ENCODE measurements around the gene B4GAT1. TPM values are rescaled to one million over a fixed set of nuclear protein-coding genes. Genes with fewer than 3 reads are reported as not detected.

Gene B4GAT1
- total and polyA plus RNA-seq, 9 of the 15 experiments (the other 6 are each of a cell fraction or from before 2014, with no cell fraction given) = 0.86 to 9.5 (median 3.8) TPM

GRCh38 chr11:66327171-66328030 lies 20.0 kb downstream of the B4GAT1 start (continued):
- TF ChIP-seq ZNF217 (CRISPR knock-in tag; IDR thresholded peaks at IDR 0.05) = no peak
- no peak for TF ChIP-seq EP400 (IDR thresholded peaks at IDR 0.05)
- TF ChIP-seq MLLT1 (IDR thresholded peaks at IDR 0.05) = peak in 1 of 2 experiments; percentile 33; a peak in 1 of 4 replicates
- no peak for TF ChIP-seq MTA3 (IDR thresholded peaks at IDR 0.05; ENCODE audit: borderline replicate concordance)
- TF ChIP-seq THRB (CRISPR knock-in tag; conservative IDR thresholded peaks at IDR 0.05) = peak; percentile 80; the same call in 1 of the 2 replicates
- no peak for TF ChIP-seq NFIC (IDR thresholded peaks at IDR 0.05)
- TF ChIP-seq ARHGAP35 (IDR thresholded peaks at IDR 0.05; ENCODE audit: partially characterized antibody) = peak; percentile 41
- TF ChIP-seq STAG1 (CRISPR knock-in tag; IDR thresholded peaks at IDR 0.05; ENCODE audit: borderline replicate concordance) = no peak
- no peak for TF ChIP-seq ETS2 (tag; IDR thresholded peaks at IDR 0.05; ENCODE audit: borderline replicate concordance, poor library complexity, severe bottlenecking)
- TF ChIP-seq EP300 (IDR thresholded peaks at IDR 0.05; ENCODE audit: low read length) = no peak
- peak; percentile 69; the same call in 1 of the 2 replicates for TF ChIP-seq ELF4 (CRISPR knock-in tag; IDR thresholded peaks at IDR 0.05)
